OCI-LY7 (cell line): ENCODE measurements around the gene EIPR1.

Experiments used
- EZH2phosphoT487 ChIP-seq: fragments of 200-600 bp; sonication (generic); IDR thresholded peaks from 2 replicates; pipeline ENCODE4 v1.6.1; 2018; ENCODE audit warnings: low read depth, borderline replicate concordance, mild to moderate bottlenecking, mixed run types, antibody characterized with exemption, low read length, moderate library complexity, mixed read lengths
- TF ChIP-seq, protein P1 (sequence below): fragments of 200-600 bp; sonication (generic); conservative IDR thresholded peaks from 2 replicates; pipeline ENCODE4 v1.5.1; 2014; ENCODE audit warnings: mild to moderate bottlenecking, antibody characterized with exemption, low read length, moderate library complexity, mixed read lengths

DNA sequence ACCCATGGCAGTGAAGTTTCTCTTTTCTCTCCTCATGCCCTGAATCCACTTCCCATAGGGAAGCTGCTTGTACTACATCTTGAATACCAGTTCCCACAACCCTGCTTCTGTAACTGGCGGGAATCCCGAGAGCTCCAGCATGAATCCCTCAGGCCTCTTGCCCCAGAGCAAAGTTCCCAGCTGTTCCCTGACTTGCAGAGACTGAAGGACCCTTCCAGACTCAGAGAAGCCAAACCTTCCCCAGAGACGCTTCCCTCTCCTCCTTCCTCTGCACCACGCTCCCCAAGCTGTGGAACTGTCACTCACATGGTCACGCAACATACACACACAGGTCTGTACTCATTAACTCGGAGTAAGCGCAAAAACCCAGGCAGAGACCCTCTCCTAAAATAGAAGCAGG is 28.3 kb upstream of the EIPR1 start:
- TF ChIP-seq, protein P1, sequence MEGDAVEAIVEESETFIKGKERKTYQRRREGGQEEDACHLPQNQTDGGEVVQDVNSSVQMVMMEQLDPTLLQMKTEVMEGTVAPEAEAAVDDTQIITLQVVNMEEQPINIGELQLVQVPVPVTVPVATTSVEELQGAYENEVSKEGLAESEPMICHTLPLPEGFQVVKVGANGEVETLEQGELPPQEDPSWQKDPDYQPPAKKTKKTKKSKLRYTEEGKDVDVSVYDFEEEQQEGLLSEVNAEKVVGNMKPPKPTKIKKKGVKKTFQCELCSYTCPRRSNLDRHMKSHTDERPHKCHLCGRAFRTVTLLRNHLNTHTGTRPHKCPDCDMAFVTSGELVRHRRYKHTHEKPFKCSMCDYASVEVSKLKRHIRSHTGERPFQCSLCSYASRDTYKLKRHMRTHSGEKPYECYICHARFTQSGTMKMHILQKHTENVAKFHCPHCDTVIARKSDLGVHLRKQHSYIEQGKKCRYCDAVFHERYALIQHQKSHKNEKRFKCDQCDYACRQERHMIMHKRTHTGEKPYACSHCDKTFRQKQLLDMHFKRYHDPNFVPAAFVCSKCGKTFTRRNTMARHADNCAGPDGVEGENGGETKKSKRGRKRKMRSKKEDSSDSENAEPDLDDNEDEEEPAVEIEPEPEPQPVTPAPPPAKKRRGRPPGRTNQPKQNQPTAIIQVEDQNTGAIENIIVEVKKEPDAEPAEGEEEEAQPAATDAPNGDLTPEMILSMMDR, result no peak
- no peak for TF ChIP-seq EZH2phosphoT487
